Peyer's patch (tissue), 4 donors: ENCODE results near the gene PPP1R9B.

Source experiments
- CTCF ChIP-seq, 6 experiments: fragments of 450-650 bp in 4 of 6; fragments of 200-600 bp in 2 of 6; sonication (generic) in 1 of 6; IDR thresholded peaks; one replicate each; pipeline ENCODE4 v1.5.1; 2017 to 2019; ENCODE audit warnings: antibody characterized with exemption in 6 of 6, mild to moderate bottlenecking in 3 of 6, moderate library complexity in 1 of 6
- POLR2A ChIP-seq, 2 donors: fragments of 450-650 bp; IDR thresholded peaks; one replicate each; pipeline ENCODE4 v1.5.1; 2017; ENCODE audit warnings: antibody characterized with exemption in 2 of 2, mild to moderate bottlenecking in 2 of 2, moderate library complexity in 2 of 2

GRCh38 chr17:50192618-50193291 lies 42.3 kb upstream of the PPP1R9B start:
- no peak for TF ChIP-seq POLR2A (IDR thresholded peaks at IDR 0.05)
- TF ChIP-seq CTCF (IDR thresholded peaks at IDR 0.05) = no peak
